Mucosa of descending colon (tissue), 3 donors: ENCODE data around the gene DNAH2. TPM values are rescaled to one million over a fixed set of nuclear protein-coding genes. Genes with fewer than 3 reads are reported as not detected.
A peak's percentile ranks its signal among the peaks of the same experiment; 100 is the strongest.

Experiments used
- ATAC-seq: fragments of 200-7000 bp; cut with Tn5 transposase; one replicate; pipeline ENCODE4 v1.9.1; 2020; ENCODE audit warnings: mild to moderate bottlenecking, moderate library complexity
- DNase-seq, 3 donors: peaks; one replicate each; pipeline ENCODE4 v3.0.0-alpha.2; 2020
- H3K36me3 ChIP-seq: fragments of 200-600 bp; one replicate; pipeline ENCODE4 v1.8.0; 2021; ENCODE audit warnings: low read depth, mild to moderate bottlenecking
- H3K4me1 ChIP-seq: fragments of 200-600 bp; one replicate; pipeline ENCODE4 v1.8.0; 2021; ENCODE audit warnings: low read depth, mild to moderate bottlenecking
- H3K4me3 ChIP-seq: fragments of 200-600 bp; one replicate; pipeline ENCODE4 v1.8.0; 2021; ENCODE audit warnings: mild to moderate bottlenecking
- H3K9me3 ChIP-seq: fragments of 200-600 bp; one replicate; pipeline ENCODE4 v1.8.0; 2021; ENCODE audit warnings: mild to moderate bottlenecking
- CTCF ChIP-seq: fragments of 200-600 bp; IDR thresholded peaks from one replicate; pipeline ENCODE4 v1.8.0; 2022; ENCODE audit warnings: antibody characterized with exemption, mild to moderate bottlenecking
- intact Hi-C, 2 donors: fragments of 100-400 bp; cut with DNase I in 1 of 2; cut with micrococcal nuclease in 1 of 2; formaldehyde crosslinking; loops; one replicate each; pipeline versions ENCODE4 v1.11.0 to v1.11.1; 2022; cut with DNase I, micrococcal nuclease
- total RNA-seq, 3 donors: library from RNA; stranded (reverse); fragmentation: NEBNext Ultra II Directional in 2 of 3; extraction: Animal tissue kit (Norgen Biotek cat#: 25700) in 2 of 3; gene quantifications; one replicate each; pipeline versions ENCODE4 v1.2.1 to v1.2.4, GENCODE V29; 2021 to 2023
- donor health status: DM: no; HTN: no; CAD: no; lungs with moderate emphysema.
- donor health status: DM: no; HTN: no; CAD: no.
- donor health status: DM: no; HTN: yes; CAD: no.

DNAH2 gene
- total RNA-seq, 3 donors from 2014 or later = 0.19 to 0.70 (median 0.29) TPM

GRCh38 chr17:7704601-7705268, 12.8 kb upstream of the DNAH2 start, which contains the start of gene EFNB3:
Gene EFNB3 (plus strand): TSS chr17:7705202. CDS start chr17:7705599, 397 bp downstream.
- no peak within 1 kb of the TSS for H3K4me3 ChIP-seq

GRCh38 chr17:7705269-7706255, 12.0 kb upstream of the DNAH2 start:
- no peaks in the 10 kb centered on the region for H3K36me3 ChIP-seq
- H3K4me3 ChIP-seq = no peak overlapping the region
- H3K4me1 ChIP-seq = peaks cover 4% of the 10 kb centered on the region
- no peaks in the 10 kb centered on the region for H3K9me3 ChIP-seq
- TF ChIP-seq CTCF = no peak
- ATAC-seq (no peak), DNase-seq (no peak)
- intact Hi-C loops = no loop called here

More at GRCh38 chr17:7704601-7705268, 12.8 kb upstream of the DNAH2 start, which contains the start of gene EFNB3:
- H3K9me3 ChIP-seq = no peaks in the 10 kb centered on the region
- peaks cover 4% of the 10 kb centered on the region for H3K4me1 ChIP-seq
- TF ChIP-seq CTCF = no peak
- intact Hi-C loops = no loop called here
- DNase-seq = no peak
- no peaks in the 10 kb centered on the region for H3K36me3 ChIP-seq
- peak; percentile 50 for ATAC-seq

- intact Hi-C loops = no loop called here
- H3K36me3 ChIP-seq = no peaks in the 10 kb centered on the region
- no peak overlapping the region for H3K4me3 ChIP-seq
- ATAC-seq (no peak), DNase-seq (no peak)
- no peak for TF ChIP-seq CTCF
- no peaks in the 10 kb centered on the region for H3K9me3 ChIP-seq
- H3K4me1 ChIP-seq = peaks cover 4% of the 10 kb centered on the region
Observed at GRCh38 chr17:7706631-7707354, 10.8 kb upstream of the DNAH2 start.

DNA sequence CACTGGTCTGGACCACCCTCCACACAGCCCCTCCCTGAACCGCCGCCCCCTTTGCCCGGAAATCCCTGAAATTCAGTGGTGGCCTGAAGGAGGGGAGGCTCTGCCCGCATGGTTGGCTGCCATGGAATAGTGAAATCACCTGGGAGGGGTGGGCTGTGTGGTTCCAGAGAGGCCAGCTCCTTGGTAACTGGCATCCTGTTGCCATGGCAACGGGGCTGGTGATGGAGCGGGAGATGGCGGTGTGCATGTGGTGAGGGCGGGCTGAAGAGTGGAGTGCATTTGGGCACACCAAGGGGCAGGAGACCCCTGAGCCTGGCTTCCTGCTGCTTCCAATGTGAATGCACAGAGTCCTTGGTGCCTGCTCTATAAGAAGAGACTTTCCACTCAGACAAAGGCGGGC, 10.1 kb upstream of the DNAH2 start:
- Histone ChIP-seq H3K4me3 (no peak overlapping the region), H3K9me3 (no peaks in the 10 kb centered on the region), H3K36me3 (no peaks in the 10 kb centered on the region), H3K4me1 (peaks cover 4% of the 10 kb centered on the region)
- no peak for TF ChIP-seq CTCF
- DNase-seq = no peak
- no peak for ATAC-seq
- intact Hi-C loops = no loop called here
